ENCODE data around the gene CXorf38.

- TF ChIP-seq CTCF (IDR thresholded peaks at IDR 0.05 in 4 of 5, conservative IDR thresholded peaks at IDR 0.05 in 1 of 5) (no peak), POLR2A (IDR thresholded peaks at IDR 0.05) (no peak)
Observed at GRCh38 chrX:40617566-40617965, 29.8 kb downstream of the CXorf38 start.
